ENCODE data around the gene CDH13.

CDH13 gene

DNA sequence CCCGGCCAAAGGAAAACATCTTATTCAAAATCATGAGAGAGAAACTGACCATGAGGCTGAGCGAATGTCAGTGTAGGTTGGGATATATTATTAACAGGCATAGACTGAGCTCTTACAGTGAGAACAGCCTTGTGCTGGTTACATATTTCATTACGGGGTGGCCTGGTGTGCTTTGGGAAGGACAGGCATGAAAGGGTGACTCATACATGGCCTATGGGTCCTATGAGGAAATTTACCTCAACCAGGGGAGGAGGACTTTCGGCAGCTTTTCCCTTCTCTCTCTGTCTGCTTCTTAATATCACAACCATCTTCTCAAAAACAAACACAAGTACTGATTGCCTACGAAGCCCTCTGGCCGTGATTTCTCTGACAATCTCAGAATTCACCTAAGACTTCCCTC, 579.1 kb downstream of the CDH13 start:
- DNase-seq: no peak

DNA sequence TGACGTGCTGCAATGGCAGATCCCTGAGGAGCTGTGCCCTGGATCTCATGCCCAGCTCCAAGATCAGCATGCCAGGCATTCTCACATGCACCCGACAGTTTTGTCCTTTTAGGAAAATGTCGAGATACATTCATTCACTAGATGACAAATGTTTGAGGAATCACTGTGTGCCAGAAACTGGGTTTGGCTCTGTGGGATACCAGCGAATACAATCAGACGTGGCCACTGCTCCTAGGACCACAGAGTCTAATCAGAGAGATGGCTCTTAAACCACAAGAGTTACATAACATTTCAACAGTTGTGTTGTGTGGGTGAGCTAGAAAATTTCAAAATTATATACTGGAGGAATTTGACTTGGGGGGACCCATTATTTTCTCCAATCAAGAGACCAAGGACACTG, 579.7 kb downstream of the CDH13 start:
- no peak for DNase-seq

DNA sequence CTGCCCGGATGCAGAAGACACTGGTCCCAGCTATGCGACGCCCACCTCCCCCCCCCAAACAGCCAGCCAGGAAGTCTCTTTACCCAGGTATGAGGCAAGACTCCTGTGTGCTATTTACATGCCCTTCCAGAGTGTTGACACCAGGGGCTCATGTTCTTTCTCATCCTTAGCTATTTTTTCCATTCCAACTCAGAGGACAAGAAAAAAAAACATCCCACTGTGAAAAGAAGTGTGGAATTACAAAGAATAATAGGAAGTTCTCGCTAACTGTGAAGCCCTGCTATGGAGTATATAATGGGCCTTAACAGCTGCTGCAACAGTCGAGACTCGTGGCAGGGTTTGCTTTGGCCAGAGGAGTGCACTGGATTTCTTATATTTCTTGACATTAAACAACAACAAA, 584.9 kb downstream of the CDH13 start:
- DNase-seq: no peak

DNA sequence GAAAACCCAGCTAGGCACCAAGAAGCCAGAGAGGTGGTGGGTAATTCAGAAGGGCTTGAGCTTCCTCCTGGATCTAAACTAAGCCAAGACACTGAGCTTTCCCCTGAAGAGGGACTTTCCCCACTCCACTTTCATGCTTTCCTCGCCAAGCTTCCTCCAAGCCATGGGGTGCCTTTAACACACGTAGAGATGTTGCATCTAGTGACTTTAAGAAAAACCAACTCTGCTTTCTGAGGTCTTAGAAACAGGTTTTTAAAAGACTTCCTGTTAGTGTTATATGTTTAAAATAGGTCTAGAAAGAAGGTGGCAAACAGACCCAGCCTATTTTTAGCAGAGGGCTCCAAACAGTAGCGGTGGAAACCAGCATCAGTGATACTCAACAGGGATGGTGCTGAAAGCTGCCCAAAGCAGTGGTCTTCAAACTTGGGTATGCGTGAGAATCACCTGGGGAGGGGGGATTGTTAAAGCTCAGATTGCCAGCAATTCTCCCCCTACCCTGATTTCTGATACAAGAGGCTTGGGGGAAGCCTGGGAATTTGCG, 585.6 kb downstream of the CDH13 start:
- DNase-seq: no peak

DNA sequence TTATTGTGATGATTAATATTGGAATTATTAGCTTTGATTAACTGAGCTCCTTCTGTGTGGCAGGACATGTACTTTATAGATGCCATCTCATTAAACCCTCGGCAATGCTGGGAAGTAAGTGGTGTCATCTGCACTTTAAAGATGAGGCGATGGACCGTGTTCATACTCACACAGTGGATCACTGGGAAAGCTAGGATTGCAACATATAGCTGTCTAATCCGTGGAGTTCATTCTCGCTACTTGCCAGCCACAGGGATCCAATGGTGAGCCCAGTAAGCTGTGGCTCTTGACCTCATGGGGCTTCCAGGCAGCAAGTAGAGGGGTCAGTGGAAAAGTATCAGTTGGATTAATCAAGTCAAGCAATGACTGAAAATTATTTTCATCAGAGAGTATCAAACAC, 587.9 kb downstream of the CDH13 start:
- DNase-seq: no peak

DNA sequence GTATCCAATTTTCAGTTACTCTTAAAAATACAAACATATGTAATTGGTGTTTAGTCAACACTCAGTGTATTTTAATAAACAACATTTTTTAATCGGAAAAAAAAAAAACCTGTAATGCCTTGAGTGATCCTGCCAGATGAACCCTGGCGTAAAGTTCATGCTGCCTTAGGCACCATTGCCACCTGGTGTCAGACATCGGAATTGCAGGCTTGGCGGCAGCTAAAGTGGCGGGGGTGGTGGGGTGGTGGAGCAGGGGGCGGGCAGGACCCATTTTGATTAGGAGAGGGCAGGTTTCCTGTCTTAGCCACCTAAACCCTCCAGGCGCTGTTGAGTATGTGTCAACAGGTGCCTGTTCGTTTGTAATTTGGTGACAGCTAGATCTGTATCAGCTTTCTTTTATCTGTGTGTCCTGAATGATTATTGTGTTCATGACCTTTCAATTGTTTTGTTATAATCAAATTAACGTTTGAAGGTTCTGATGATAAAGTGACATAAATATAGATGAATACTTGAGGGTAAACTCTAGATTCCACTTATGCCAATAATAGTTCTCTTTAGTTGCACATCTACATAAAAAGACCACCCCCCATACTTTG, 588.7 kb downstream of the CDH13 start:
- DNase-seq: no peak

DNA sequence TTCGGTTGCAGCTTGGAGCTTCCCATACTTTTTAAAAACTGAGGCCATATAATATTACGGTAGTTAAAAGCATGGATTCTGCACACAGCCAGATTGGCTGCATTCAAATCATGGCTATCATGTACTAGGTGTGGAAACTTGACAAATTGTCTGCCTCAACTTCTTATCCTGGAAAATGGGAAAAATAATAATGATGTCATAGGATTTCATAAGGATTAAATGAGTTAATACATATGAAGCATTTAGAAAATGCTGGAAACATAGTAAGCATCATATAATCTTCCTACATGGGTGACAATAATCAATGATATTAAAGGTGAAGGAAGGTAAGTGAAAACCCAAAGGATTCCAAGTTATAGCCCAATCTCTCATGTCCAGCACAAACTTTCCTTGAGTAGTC, 592.5 kb downstream of the CDH13 start:
- DNase-seq: no peak

DNA sequence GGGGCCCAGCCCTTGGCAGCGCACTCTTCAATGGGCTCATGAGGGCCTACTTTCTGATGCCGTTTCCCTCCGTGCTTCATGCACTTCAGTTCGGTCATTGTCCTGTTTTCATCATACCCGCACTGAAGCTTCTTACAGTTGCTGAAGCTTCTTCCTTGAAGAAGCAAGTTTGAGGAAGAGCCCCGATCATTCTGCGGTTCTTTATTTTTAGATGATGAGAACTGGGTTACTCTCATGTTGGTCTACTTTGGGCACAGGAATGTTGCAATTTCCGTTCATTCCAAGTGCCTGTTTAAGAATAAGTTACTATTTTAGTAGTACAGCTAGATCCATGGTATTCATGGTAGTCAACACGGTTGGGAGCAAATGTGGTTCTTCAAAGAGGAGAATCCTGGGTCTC, 593.3 kb downstream of the CDH13 start:
- DNase-seq: no peak

DNA sequence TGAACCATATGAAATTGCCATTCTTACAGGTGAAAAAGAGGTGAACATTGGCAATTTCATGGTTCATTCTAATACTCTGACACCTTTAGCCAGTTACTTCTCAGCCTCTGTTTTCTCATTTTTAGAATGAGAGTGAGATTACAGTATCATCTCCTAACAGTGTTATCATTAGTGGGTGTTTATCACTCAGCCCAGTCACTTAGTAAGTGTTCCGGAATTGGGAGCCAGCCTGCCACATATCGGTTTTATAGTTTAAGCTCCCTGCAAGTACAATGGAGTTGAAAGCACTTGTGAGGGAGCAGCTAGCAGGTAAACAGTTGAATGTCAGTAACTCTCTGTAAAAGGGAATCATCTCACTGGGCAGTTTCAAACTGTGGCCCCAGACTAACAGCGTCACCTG, 597.9 kb downstream of the CDH13 start:
- DNase-seq: no peak

DNA sequence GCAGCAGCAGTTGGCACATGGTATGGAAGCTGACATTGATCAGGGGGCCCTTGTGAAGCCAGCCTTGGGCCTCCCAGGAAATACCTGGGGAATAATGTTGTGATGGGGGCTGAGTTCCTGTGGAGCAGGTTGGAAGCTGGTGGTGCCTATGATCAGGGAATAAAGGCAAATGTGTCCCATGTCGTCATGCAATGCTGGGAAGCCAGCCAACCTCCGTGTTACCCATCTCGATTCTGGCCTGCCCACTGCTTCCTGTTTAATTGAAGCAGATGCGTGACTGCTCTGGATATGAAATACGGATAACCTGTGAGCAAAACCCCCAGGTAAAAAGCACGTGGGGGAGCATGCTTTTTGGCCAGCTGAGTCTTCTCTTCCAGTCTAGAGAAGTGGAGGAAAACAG, 600.6 kb downstream of the CDH13 start:
- no peak for DNase-seq

DNA sequence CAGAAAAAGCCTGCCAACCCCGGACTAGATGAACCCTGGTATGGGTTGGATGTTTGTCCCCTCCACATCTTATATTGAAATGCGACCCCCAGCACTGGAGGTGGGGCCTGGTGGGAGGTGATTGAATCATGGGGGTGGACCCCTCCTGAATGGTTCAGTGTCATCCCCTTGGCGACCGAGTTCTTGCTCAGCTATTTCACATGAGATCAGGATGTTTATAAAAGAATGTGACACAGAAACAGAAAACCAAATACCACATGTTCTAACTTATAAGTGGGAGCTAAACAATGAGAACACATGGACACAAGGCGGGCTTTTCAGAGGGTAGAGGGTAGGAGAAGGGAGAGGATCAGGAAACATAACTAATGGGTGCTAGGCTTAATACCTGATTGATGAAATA, 605.0 kb downstream of the CDH13 start:
- no peak for DNase-seq

DNA sequence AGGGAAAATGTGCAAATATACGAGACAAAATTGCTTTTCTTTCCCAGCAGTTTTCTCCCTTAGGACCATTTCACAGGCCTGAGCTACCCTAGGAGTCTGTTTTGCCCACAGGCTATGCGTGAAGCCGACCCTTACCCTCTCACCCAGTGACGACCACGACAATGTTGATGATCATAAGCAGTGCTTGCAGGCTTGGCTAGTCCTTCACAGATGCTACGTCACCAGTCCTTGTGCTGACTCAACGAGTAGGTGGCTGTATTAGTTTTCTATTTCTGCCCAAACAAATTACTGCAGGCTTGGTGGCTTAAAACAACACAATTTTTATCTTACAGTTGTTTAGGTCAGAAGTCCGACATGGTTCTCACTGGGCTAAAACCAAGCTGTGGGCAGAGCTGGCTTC, 606.4 kb downstream of the CDH13 start:
- no peak for DNase-seq

DNA sequence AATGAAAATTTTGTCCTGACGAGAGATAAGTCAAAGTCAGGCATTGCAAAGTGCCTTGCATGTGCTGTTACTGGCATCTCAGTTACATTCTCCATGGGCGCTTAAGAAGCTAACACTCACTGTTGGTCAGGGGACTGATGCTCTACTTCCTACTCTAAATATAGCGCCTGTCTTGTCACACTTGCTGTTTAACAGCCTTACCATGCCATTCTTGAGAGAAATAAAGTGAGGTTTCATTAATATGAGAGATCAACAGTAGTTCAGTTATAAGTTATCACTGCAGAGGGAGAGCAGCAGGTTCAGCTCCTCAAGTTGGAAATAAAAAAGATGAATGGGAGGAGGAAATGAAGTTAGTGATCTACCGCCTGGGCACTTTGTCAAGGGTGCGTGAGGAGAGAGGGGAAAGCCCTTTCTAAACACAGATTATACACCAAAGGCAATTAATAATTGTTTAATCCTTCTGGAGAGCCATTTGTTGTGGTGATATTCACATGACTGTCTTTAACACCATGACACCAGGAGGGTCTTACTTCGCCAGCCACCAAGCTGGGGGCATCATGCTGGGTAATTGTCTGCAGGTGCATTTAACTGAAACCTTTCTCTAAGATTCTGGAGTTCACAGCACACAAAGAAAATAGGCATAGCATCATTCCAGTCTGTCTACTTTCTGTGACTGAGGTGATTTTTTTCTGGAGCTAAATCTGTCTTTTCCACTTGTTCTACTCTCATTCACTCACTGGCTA, 612.4 kb downstream of the CDH13 start:
- DNase-seq: no peak

DNA sequence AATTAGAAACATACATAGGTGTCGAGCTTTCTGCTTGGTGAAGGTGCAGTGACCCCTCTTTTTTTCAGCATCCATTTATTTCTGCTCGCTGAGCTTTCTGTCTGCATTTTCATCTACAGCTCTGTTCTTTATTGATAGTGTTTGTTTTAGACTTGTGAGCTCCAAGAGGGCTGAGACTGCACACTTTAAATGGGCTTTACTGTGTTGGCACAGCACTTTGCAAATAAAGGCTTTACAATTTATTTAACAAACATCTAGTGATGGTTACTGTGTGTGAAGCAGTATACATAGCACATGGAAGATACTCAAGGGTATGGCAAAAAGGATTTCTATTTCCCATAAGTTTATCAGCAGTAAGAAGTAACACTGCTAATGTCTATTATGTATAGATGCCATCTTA, 617.3 kb downstream of the CDH13 start:
- no peak for DNase-seq

DNA sequence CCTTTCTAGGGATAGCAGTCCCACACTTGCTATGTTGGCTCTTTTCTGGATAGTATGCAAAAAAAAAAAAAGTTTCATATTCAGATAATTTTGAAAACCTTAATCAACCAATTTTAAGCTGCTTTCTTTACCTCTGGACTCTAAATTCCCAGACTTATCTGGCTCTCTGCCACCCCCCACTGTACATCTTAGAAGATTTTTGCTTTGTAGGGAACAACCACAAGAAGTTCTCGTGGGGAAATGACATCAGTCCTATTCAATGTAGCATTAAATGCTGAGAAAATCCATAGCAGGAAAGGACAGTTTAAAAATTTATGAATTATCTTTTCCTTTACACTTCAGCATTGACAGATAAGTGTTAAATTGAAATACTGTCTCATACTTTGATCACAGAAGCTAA, 618.3 kb downstream of the CDH13 start:
- no peak for DNase-seq

DNA sequence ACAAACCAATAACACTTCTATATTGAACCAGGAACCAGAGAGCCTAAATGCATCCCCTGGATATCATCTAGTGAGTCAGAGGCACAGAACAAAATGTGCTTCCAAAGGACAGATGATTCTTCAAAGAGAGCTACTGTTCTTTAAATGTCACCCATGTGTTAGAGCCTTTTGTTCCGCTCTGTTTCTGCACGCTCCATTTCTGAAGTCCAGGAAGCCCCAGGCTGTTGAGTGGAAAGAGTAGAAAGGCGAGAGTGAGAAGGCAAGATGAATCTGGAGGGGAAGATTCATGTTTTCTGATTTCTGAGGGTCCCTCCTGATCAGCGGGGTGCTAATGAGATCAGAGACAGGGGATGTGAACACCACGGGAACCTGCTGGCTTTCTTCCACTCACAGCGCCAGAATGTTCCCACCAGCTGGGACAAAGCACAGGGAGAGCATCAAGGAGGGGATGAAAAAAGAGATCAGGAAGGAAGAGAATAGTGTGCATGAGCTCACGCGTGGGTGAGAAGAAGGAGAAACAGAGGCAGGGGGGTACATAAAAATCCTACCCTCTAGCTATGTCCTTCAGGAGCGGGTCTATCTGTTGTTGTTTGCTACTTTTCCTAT, 621.1 kb downstream of the CDH13 start:
- DNase-seq: no peak

DNA sequence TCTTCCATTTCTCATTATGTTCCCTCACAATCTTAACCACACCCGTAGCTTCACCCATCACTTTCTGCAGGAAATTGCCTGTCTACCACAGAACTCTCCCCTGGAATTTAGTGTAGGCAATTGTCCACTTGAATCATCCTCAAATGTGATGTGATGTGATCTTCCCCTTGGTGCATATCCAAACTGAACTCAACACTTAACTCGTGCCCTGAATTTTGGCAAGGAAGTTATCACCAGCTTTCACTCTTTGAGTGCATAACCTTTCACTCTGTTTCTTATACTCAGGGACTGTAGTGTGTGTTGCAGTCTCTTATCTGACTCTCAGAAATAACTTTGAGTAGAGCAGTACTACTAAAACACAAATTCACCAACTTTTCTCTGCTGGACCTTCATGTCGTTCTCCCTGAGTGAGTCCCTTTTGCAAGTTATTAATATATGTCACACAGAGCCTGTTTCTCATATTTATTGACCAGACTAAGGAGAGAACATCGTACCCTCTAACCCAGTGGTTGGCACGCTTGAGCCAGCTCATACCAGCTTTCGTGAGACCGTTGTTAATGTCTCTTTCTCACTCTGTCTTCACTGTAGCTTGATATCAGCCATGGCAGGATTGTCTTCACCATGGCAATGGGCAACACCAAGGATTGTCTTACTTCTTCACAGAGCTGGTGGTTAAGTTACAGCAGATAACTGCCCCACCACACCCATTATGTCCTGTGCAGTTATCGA, 622.1 kb downstream of the CDH13 start:
- DNase-seq: no peak

DNA sequence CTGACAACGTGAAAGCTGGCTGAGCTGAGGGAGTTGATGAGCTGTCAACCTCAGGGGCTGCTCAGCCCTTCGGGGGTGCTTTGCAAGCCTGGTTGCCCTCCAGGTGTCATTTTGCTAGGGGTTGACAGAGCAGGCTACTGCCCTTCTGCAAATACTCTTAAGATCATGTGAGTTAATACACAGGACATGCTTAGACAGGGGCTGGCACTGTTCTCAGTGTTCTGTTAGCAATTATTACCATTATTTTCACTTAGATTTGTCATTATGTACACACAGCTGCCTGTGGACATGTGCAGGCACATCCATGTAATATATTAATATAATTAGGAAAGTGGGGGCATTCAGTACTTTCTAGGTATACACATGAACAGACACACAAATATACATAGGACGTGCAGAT, 626.8 kb downstream of the CDH13 start:
- DNase-seq: no peak

DNA sequence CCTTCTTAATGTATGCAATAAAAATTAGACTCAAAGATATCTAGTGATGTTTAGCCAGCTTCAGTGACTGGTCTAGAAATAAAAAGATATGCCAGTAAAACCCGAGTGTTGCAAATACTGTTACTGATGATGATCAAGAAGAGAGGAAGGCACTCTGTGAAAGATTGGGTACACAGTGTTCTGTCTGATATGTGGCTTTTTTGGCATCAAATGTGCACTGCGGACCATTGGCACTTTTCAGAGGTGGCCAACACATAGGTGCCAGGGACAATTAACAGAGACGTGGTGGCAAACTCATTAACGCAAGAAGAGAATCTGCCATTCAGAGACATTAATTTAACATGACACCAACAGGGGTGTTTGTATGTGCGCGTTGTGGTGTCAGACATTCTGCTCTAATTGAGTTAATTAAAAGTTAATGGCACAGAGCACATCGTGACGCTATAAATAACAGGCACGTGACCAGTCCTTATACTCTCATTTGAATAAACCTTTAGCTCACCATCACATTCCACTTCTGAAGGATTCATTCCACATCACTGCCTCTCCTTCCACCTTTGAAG, 631.7 kb downstream of the CDH13 start:
- no peak for DNase-seq

DNA sequence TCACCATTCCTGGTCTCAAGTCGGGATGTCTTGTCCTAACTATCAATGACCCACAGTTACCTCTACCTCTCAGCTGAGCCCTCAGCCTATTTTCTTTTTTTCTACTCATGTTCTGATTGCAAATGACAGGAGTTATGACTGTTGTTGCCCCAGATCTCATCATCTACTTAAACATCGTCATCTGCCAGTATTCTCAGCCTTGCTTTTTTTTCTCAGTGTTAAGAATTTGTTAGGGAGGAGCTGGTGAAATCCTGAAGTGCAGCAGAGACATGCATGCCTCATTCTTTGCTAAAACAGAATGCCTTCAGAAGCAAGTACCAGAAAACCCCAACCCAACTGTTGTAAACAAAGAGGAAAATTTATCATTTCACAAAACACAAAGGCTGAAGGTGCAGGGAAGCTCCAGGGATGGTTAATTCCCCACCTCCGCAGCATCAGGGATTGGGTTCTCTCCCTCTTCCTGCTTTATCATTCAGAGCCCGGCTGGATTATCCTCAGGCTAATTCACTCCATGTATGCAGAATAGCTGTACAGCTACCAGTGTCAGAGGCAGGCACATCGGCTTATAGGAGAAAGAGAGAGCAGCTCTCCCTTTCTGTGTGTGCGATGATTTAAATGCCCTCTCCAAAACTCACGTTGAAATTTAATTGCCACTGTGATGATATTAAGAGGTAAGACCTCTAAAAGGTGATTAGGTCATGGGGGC, 640.2 kb downstream of the CDH13 start:
- no peak for DNase-seq

DNA sequence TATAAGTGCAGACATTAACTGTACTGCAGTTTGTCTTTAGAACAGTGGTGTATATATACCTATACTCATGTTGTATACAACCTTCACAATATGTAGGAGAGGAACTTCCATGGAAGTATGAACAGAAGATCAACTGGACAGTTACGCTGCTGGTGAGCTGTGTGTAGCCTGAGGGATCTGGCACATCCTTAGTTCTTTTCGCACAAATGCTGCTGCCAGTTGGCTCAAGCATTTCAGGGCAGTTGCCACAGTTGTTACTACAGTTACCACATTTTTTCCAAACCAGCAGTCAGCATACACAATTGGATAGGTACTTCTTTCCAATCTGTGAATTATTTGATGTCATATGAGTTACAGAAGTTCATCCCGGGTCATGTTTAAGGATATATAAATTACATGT, 641.4 kb downstream of the CDH13 start:
- no peak for DNase-seq

DNA sequence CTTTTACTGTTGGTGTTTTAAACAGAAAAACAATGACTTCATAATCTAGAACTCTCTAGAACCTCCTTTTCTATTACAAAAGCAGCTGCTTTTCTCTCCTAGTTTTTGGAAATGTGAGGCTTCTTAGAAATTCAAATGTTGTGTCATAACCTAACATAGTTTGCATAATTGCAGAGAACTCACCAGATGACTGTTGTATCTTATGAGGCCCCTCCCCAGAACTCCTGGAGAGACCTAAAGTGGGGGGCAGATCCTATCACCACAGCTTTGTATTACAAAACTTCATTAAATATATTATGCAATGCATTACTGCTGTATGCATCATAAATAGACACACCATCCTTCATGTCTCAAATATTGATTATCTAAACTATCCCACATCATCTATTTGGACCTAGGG, 642.3 kb downstream of the CDH13 start:
- DNase-seq: no peak

DNA sequence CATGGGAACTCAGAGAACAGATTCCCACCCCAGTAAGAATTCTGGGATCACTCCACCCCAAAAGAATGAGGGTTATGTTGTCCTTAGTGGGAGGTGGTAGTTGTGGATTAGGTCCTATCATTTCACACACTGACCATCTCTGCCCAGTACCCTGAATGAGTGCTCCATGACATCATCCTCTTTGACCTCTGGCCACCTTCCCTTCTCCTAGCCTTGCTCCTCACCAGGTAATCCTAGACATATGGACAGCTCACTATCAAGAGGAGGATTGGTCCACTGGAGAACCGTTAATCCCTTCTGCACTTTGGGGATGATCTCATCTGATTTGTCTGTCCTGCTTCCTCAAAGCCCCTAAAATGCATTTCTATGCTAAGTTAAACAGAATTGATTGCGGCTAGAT, 642.8 kb downstream of the CDH13 start:
- no peak for DNase-seq
